ACHN (cell line): Measurements from ENCODE around the gene AIP.
A peak's percentile ranks its signal among the peaks of the same experiment; 100 is the strongest.
"Not testable (repeated sequence)": the region's sequence is repeated elsewhere in the genome, so short reads cannot be mapped to it uniquely, and the experiment has no call there.

ENCODE experiments used
- DNase-seq: peaks from one replicate; pipeline ENCODE4 v3.0.0-alpha.2; 2015
- in situ Hi-C: cut with HindIII; loops from 2 replicates; pipeline ENCODE4 v1.10.0; 2017; ENCODE audit warnings: low sequenced_read_pairs, low pct_ligation_motif_present, low pct_unique_long_range_greater_than_20kb

AIP gene

DNA sequence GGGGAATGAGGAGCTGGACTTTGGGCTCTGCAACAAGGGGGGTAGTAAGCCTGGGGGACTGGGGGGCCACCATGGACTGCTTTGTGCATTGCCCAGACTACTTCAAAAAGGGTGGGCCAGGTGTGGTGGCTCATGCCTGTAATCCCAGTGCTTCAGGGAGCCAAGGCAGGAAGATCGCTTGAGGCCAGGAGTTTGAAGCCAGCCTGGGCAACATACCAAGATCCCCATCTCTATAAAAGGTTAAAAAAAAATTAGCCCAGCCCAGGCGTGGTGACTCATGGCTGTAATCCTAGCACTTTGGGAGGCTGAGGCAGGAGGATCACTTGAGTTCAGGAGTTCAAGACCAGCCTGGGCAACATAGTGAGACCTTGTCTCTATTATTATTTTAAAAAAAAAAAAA lies 17.3 kb upstream of the AIP start:
- in situ Hi-C loops, DNase-seq: not testable (repeated sequence)

DNA sequence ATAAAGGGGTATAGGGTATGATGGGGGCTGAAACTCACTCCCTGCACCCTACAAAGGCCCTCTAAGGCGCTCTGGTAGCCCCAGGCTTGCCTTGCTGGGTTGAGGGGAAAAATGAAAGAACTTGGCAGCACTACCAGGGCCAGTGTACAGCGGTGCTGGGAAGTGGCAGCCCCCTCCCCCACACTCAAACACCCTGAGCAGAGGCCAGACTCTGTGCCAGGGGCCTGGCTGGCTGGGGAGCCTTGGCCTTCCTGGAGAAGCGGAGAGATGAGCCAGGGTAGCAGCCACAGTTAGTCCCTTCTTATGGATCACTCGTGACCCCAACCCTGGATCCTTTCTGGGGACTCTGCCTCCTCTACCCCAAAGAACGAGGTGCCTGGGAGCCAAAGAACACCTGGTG lies 16.5 kb upstream of the AIP start:
- in situ Hi-C loops = no loop called here
- DNase-seq = no peak

- no peak for DNase-seq
- in situ Hi-C loops = no loop called here
These were observed 15.7 kb upstream of the AIP start for GRCh38 chr11:67466962-67467771.

DNA sequence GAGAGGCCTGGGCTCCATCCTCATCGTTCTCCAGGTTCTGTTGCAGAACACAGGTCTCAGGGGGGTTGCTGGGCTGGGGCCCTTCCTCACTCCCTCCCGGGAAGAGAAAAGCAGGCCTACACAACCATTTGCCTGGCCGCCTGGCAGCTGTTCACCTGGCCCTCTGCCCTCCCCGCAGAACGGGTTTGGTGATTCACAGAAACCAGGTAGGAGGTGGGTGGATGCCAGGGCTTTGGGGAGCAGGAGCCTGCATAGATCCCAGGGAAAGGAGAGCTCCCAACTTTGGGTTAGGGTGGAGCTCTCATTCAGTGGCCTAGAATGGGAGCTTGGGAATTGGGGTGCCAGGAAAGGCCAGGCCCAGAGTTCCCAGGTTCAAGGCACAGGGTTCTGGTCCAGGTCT lies 14.8 kb upstream of the AIP start:
- in situ Hi-C loops = no loop called here
- DNase-seq = no peak

- in situ Hi-C loops = no loop called here
These were observed 14.4 kb upstream of the AIP start for GRCh38 chr11:67468456-67468758.

DNA sequence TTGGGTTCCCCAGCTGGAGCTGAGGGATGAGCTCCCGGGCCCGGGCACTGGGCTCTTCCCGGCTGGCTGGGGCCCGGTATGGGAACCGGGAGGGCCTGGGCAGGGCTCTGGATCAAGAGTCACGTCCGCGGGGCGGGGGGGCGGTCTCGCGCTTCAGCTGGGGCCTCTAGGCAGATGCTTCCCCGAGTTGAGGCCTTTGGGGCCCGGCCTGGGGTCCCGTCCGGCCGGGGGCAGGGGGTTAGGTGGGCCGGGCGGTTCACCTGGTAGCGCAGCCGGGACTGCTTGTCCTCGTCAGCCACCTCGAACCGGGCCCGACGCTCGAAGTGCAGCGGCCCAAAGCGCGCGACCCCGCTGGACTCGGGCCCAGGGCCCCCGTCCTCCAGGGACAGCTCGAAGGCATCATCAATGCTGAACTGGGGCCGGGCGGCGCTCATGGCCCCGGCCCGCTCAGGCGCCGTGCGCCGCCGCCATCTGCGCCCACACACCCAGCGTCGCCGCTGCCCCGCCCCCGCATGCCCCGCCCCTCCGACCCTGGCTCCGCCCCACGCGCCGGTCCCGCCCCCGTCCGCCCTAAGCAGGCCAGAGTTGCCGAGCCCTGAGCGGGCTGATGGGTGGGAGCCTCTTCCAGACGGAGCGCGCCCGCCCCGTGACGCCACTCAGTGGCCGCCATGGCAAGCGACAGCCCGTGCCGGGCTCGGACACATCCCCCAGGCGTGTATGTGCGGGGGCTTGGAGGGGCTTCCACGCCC lies 13.9 kb upstream of the AIP start, which contains the start of gene TMEM134:
TMEM134 (minus strand) TSS at position 493 of the 749 bp plus-strand sequence; CDS start at position 434, 59 bp downstream.
- in situ Hi-C loops = no loop called here
- DNase-seq = peak; percentile 88

More at GRCh38 chr11:67468456-67468758, 14.4 kb upstream of the AIP start:
- no peak for DNase-seq

DNA sequence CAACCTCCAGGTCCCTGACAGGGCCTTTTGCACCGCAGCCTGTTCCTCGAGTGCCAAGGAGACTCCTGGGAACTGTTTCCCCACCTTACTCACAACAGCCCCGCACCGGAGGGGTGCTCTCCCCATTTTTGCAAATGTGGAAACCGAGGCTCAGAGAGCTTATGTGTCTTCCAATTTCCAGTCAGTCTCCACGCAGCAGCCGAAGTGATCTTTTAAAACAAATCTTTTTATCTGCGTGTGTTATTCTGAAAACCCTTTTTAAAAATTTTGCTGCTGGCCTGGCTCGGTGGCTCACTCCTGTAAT lies 13.4 kb upstream of the AIP start:
- in situ Hi-C loops = no loop called here
- DNase-seq = no peak

DNA sequence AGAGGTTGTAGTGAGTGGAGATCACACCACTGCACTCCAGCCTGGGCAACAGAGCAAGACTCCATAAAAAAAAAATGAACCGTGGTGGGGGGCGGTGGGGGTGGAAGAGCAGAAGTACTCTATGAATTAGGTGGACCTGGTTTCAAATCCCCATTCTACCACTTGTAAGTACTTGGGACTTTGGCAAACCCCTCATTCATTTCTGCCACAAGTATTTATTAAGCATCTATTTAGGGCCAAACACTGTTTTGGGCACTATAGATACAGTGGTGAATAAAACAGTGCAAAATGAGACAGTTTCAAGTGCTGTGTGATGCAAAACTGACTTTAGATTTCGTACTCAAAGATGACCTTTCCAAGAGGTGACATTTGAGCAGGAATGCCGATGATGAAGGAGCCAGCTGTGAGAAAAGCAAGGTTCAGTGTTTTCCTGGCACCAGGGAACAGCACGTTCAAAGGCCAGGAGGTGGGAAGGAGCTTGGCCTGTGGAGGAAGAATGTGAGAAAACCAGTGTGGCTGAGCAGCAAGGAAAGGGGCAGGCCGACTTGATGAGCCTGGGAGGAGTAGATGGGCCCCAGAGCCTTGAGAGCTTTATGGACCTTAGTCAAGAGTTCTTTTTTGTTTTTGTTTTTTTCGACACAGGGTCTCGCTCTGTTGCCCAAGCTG lies 12.4 kb upstream of the AIP start:
- no peak for DNase-seq
- in situ Hi-C loops = no loop called here

GRCh38 chr11:67472882-67473281 lies 9.9 kb upstream of the AIP start:
- DNase-seq = no peak
- in situ Hi-C loops = no loop called here

DNA sequence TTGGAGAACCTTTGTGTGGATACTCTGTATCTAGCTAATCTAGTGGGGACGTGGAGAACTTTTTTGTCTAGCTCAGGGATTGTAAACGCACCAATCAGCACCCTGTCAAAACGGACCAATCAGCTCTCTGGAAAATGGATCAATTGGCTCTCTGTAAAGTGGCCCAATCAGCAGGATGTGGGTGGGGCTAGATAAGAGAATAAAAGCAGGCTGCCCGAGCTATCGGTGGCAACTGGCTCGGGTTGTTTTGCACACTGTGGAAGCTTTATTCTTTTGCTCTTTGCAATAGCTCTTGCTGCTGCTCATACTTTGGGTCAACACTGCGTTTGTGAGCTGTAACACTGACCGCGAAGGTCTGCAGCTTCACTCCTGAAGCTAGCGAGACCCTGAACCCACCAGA lies 6.1 kb upstream of the AIP start:
- in situ Hi-C loops, DNase-seq: not testable (repeated sequence)

DNA sequence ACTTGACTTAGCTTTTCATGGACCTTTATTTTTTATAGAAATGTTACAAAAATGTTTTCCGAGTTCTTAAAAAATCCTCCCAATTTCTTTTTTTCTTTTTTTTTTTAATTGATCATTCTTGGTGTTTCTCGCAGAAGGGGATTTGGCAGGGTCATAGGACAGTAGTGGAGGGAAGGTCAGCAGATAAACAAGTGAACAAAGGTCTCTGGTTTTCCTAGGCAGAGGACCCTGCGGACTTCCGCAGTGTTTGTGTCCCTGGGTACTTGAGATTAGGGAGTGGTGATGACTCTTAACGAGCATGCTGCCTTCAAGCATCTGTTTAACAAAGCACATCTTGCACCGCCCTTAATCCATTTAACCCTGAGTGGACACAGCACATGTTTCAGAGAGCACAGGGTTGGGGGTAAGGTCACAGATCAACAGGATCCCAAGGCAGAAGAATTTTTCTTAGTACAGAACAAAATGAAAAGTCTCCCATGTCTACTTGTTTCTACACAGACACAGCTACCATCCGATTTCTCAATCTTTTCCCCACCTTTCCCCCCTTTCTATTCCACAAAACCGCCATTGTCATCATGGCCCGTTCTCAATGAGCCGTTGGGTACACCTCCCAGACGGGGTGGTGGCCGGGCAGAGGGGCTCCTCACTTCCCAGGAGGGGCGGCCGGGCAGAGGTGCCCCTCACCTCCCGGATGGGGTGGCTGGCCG lies 5.3 kb upstream of the AIP start:
- in situ Hi-C loops, DNase-seq: not testable (repeated sequence)

DNA sequence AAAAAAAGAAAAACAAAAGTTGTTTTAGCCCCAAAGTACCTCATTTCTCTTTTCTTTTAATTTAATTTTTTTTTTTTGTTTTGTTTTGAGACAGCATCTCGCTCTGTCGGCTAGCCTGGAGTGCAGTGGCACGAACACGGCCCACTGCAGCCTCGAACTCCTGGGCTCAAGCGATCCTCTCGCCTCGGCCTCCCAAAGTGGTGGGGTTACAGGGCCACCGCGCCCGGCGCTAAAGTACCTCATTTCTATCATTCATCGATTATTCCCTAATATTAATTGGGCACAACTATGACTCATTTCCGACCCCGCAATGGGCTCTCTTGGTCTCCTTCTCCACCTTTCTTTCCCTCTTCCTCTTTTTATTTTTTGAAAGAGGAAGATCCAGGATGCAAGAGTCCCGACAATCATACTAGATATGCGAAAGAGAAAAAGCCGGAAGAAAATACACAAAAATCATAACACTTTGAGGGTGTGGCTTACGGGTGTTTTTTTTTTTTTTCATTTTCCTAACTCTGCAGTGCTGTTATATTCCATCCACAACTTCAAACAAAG lies 475 bp upstream of the AIP start:
- peak; percentile 15 for DNase-seq
- in situ Hi-C loops = no loop called here

GRCh38 chr11:67483831-67484665 lies 1.2 kb downstream of the AIP start:
- DNase-seq = no peak
- in situ Hi-C loops = no loop called here

GRCh38 chr11:67484847-67485311 lies 2.1 kb downstream of the AIP start:
- in situ Hi-C loops = no loop called here
- DNase-seq = no peak

- DNase-seq, in situ Hi-C loops: not testable (repeated sequence)
These were observed 3.1 kb downstream of the AIP start for GRCh38 chr11:67485873-67486361.

GRCh38 chr11:67486481-67487195 lies 3.8 kb downstream of the AIP start:
- in situ Hi-C loops = no loop called here
- no peak for DNase-seq

DNA sequence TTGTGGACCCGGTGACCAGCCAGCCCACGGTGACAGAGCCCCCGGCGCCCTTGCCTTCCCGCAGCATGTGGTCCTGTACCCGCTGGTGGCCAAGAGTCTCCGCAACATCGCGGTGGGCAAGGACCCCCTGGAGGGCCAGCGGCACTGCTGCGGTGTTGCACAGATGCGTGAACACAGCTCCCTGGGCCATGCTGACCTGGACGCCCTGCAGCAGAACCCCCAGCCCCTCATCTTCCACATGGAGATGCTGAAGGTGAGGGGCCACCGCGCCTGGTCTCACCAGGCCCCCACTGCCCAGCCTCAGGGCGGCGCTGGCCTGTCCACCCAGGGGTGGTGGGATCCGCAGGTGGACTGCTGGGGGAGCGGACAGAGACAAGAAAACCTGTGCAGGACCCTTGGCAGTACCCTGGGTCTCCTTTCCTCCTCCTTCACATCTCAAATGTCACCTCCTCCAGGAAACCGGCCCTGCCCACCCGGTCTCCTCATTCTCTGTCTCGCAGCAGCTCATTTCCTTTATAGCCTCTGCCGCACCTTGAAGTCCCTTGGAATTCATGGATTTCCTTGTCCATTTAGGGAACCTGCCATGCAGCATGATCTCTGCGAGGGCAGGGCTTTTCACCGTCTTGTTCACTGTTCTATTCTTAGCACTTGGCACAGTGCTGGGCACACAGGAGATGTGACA lies 6.5 kb downstream of the AIP start:
- in situ Hi-C loops = no loop called here

More for the DNA sequence above, 6.5 kb downstream of the AIP start:
- no peak for DNase-seq
